ENCODE measurements around the gene CREB3L2. TPM values are rescaled to one million over a fixed set of nuclear protein-coding genes. Genes with fewer than 3 reads are reported as not detected.

Gene CREB3L2
- total and polyA plus RNA-seq, 2 of the 4 experiments (the other 2 are of a cell fraction), result 42.3 to 57.9 TPM

DNA sequence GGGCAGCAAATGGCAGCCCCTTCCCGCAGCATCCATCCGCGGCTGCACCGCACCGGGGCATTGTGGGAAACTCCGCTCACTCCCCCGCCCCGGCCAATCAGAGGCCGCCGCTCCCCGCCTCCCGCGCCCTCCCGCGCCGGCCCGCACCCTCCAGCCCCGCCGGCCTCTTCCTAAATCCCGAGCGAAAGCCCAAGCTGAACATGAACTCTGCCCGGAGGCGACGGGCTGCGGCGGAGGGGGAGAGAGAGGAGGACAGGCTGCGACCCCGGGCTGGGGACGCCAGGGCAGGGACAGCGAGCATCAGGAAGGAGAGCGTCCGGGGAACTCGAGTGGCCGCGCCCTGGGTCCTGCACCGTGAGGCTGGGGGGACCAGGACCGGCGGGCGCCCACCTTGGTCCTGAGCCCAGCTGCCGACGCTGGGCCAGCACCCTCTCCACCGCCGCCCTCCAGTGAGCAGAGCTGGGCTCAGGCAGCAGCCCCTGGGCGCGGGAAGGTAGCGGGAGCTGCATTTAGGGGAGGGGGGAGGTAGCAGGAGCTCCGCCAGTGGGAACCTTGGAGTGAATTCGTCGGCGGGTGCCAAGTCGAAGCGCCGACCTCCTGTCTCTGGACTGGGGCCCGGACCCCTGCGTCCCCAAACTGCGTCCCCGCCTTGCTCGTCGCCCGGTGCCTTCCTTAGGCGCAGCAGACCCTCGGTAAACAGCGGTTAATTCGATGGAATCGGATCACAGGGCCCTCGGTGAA is 154.9 kb downstream of the CREB3L2 start, which contains the start of gene DGKI:
DGKI (minus strand) TSS at position 148 of the 741 bp plus-strand sequence.
- Histone ChIP-seq H4K91ac (ENCODE audit: insufficient read depth, low read depth, low read length) (no peak within 1 kb of the TSS), H4K20me1 (ENCODE audit: insufficient read depth, low read length) (no peaks in the 10 kb centered on the region; the same call in 1 of the 2 replicates), H2AK5ac (ENCODE audit: low read depth, low read length) (0 out of 2 replicates have a peak within 1 kb of the TSS, but pooled peaks have one; percentile 21), H4K5ac (ENCODE audit: low read depth, low read length) (no peak within 1 kb of the TSS), H3K27ac (ENCODE audit: insufficient read depth, low read length) (no peak within 1 kb of the TSS), H3K4ac (ENCODE audit: low read depth, low read length) (no peak within 1 kb of the TSS), H3K9me3 (ENCODE audit: control insufficient read depth, insufficient read depth, low read length) (no peaks in the 10 kb centered on the region), H3K9me1 (ENCODE audit: insufficient read depth, low read length) (peaks cover 4% of the 10 kb centered on the region; the same call in 1 of the 2 replicates), H3K4me2 (ENCODE audit: low read depth, low read length) (peak within 1 kb of the TSS; percentile 77), H4K8ac (ENCODE audit: low read depth in 2 of 2, low read length in 2 of 2) (no peak within 1 kb of the TSS; a peak in 1 of 4 replicates), H3K9ac (ENCODE audit: low read depth, low read length) (no peak within 1 kb of the TSS), H3K14ac (replicated peaks; ENCODE audit: low read depth, low read length) (no peak within 1 kb of the TSS), H3K36me3 (ENCODE audit: control insufficient read depth, insufficient read depth, low read length) (0 out of 2 replicates have a peak, but pooled peaks cover under 1% of the 10 kb centered on the region), H3K27me3 (ENCODE audit: control insufficient read depth, insufficient read depth, low read length) (no peaks in the 10 kb centered on the region; the same call in 1 of the 2 replicates), H2BK5ac (ENCODE audit: low read depth, low read length, poor library complexity, severe bottlenecking) (no peak within 1 kb of the TSS), H3K4me1 (ENCODE audit: control insufficient read depth, insufficient read depth, low read length) (peaks cover 12% of the 10 kb centered on the region; the same call in 1 of the 2 replicates), H2BK20ac (ENCODE audit: low read depth, low read length) (no peak within 1 kb of the TSS), H3K79me1 (ENCODE audit: low read depth in 1 of 2, low read length in 2 of 2) (0 out of 4 replicates have a peak, but pooled peaks cover 0 to 3% of the 10 kb centered on the region in 2 experiments), H3K56ac (ENCODE audit: extremely low read depth, insufficient read depth, low read length) (no peak within 1 kb of the TSS), H2BK15ac (ENCODE audit: low read depth, low read length) (no peak within 1 kb of the TSS), H3K18ac (ENCODE audit: low read depth, low read length) (no peak within 1 kb of the TSS), H3K4me3 (ENCODE audit: insufficient read depth, low read depth, low read length) (peak within 1 kb of the TSS; percentile 37), H2BK120ac (ENCODE audit: low read depth, low read length) (peak within 1 kb of the TSS; percentile 9; the same call in 1 of the 2 replicates), H3K23ac (ENCODE audit: low read depth, low read length) (peak within 1 kb of the TSS; percentile 25; the same call in 1 of the 2 replicates), H2AK9ac (replicated peaks; ENCODE audit: low read depth, low read length, poor library complexity) (peak within 1 kb of the TSS; percentile 80), H2AFZ (replicated peaks; ENCODE audit: low read length, poor library complexity) (peak within 1 kb of the TSS; percentile 94)
- intact Hi-C loops (cut with micrococcal nuclease) (loop anchor here (2.0 to 5.0 kb wide), 2 partner anchors 35 to 190 kb away; no protein-coding TSS in a partner anchor), dilution Hi-C loops (cut with HindIII; ENCODE audit: low sequenced_read_pairs, unreplicated experiment) (no loop called here), in situ Hi-C loops (cut with MboI; ENCODE audit: low sequenced_read_pairs) (no loop called here)
- peak; percentile 82 for ATAC-seq (ENCODE audit: low read depth)
- no peak for DNase-seq
- ChIA-PET POLR2A (ENCODE audit: unreplicated experiment) (no interaction called here), CTCF (interaction anchor here (2.5 kb wide), 1 partner anchor 191 kb away, joined by 8 read pairs; no protein-coding TSS in a partner anchor)
- 9% methylated on average over 21 of the region's 66 CpGs; no CpG with 5 or more reads in 1 of the 2 experiments for WGBS, 2 experiments (ENCODE audit: extremely low coverage in 2 of 2, insufficient read length in 1 of 2)
- no TSS peak for BruUV-seq (replicated peaks)
- TF ChIP-seq SMC3 (IDR thresholded peaks at IDR 0.05; ENCODE audit: low read depth, low read length) (no peak), RCOR1 (IDR thresholded peaks at IDR 0.05; ENCODE audit: insufficient replicate concordance, low read length) (peak; percentile 86)
